Heart left ventricle (tissue), 16 donors: Measurements from ENCODE around the gene SMAGP. TPM values are rescaled to one million over a fixed set of nuclear protein-coding genes. Genes with fewer than 3 reads are reported as not detected.

Experiments used
- ATAC-seq, 4 donors: fragments of 200-7000 bp; cut with Tn5 transposase; one replicate each; pipeline ENCODE4 v1.9.1; 2020 to 2022; ENCODE audit warnings: moderate library complexity in 4 of 4, mild to moderate bottlenecking in 3 of 4, moderate number of reproducible peaks in 1 of 4
- DNase-seq, 5 donors: peaks; one replicate each; pipeline ENCODE4 v3.0.0-alpha.2; 2020
- H3K27ac ChIP-seq, 12 donors: fragments of 200-600 bp; sonication (generic) in 4 of 12; one replicate each; pipeline versions ENCODE4 v1.5.0 to v1.8.0; 2016 to 2022; ENCODE audit warnings: mild to moderate bottlenecking in 2 of 12
- H3K27me3 ChIP-seq, 9 donors: fragments of 200-600 bp; sonication (generic) in 2 of 9; one replicate each; pipeline versions ENCODE4 v1.5.1 to v1.8.0; 2016 to 2022; ENCODE audit warnings: mild to moderate bottlenecking in 3 of 9
- H3K36me3 ChIP-seq, 9 donors: fragments of 200-600 bp; sonication (generic) in 2 of 9; one replicate each; pipeline versions ENCODE4 v1.5.0 to v1.8.0; 2018 to 2022; ENCODE audit warnings: mild to moderate bottlenecking in 2 of 9
- H3K4me1 ChIP-seq, 12 donors: fragments of 200-600 bp; sonication (generic) in 4 of 12; one replicate each; pipeline versions ENCODE4 v1.5.0 to v1.8.0; 2016 to 2022; ENCODE audit warnings: mild to moderate bottlenecking in 3 of 12
- H3K4me3 ChIP-seq, 12 donors: fragments of 200-600 bp; sonication (generic) in 4 of 12; one replicate each; pipeline versions ENCODE4 v1.5.0 to v1.8.0; 2017 to 2022; ENCODE audit warnings: mild to moderate bottlenecking in 9 of 12, moderate library complexity in 4 of 12
- H3K9me3 ChIP-seq, 12 donors: fragments of 200-600 bp; sonication (generic) in 4 of 12; one replicate each; pipeline versions ENCODE4 v1.5.0 to v1.8.0; 2016 to 2022; ENCODE audit warnings: mild to moderate bottlenecking in 1 of 12
- CTCF ChIP-seq, 12 donors: fragments of 200-600 bp; sonication (generic) in 4 of 12; IDR thresholded peaks; one replicate each; pipeline versions ENCODE4 v1.5.0 to v1.8.0; 2018 to 2022; ENCODE audit warnings: antibody characterized with exemption in 12 of 12, mild to moderate bottlenecking in 5 of 12
- POLR2A ChIP-seq, 2 donors: fragments of 450-650 bp; IDR thresholded peaks; one replicate each; pipeline ENCODE4 v1.6.1; 2017; ENCODE audit warnings: antibody characterized with exemption in 2 of 2, mild to moderate bottlenecking in 2 of 2, moderate library complexity in 2 of 2
- WGBS, 4 donors: extraction: QIAGEN DNeasy Blood & Tissue Kit in 2 of 4; methylation state at CpG; one replicate each; pipeline versions ENCODE4 v1.1.5 to v1.1.7; 2013 to 2018; 5-methylcytosine and 5-hydroxymethylcytosine counted together
- intact Hi-C, 10 donors: fragments of 100-400 bp; cut with DNase I; formaldehyde crosslinking; loops; one replicate each; pipeline versions ENCODE4 v1.11.1 to v1.14.2; 2022
- polyA plus RNA-seq, 2 donors: library from polyadenylated mRNA; stranded (reverse); fragments of 200-250 nt; gene quantifications; one replicate each; pipeline ENCODE4 v1.2.3, GENCODE V29; 2013
- total RNA-seq, 9 donors: library from RNA; depleted of rRNA in 2 of 9; stranded (reverse); fragments of >200 nt in 2 of 9; fragmentation: NEBNext Ultra II Directional in 3 of 9; extraction: Animal tissue kit (Norgen Biotek cat#: 25700) in 3 of 9; gene quantifications; one replicate each; pipeline versions ENCODE4 v1.1.0 to v1.2.4, GENCODE V29; 2016 to 2023
- donor health status: ischemic (EF 13 %, LVEDD 7.1; RV severe dilation, severe dysfunction).
- donor health status: healthy with polysubstance abuse.
- donor health status: DM: no; HTN: yes; CAD: no.
- donor health status: DM: no; HTN: no; CAD: no.
- donor health status: ischemic (EF 25% LVEDD 6.9; RV normal size, moderate dysfunction).
- donor health status: ischemic (EF 25% LVEDD 5.7; RV mildly dilated, moderate dysfunction).
- donor health status: healthy.
- donor health status: DM: yes; HTN: yes; CAD: no.
- donor health status: ischemic (EF 35%, LVEDD 5.7; RV mildly dilated, moderate dysfunction).
- donor health status: nonischemic (EF 11% LVEDD 7.7; RV severe dilation, severe dysfunction).
- donor health status: DM: yes; HTN: yes; CAD: no.
- donor health status: PGD.
- donor health status: ischemic (EF 29% LVEDD 5.4; RV normal size, mild dysfunction).
- donor health status: nonischemic (EF 23%, LVEDD 6.1; RV moderate dilation, normal function).

The SMAGP gene
- total and polyA plus RNA-seq, 11 donors, result 2.0 to 8.4 (median 3.7) TPM

- Histone ChIP-seq H3K9me3 (no peaks in the 10 kb centered on the region), H3K4me3 (peak overlapping the region; percentile 72 to 96 (median 84)), H3K27ac (peak overlapping the region in 11 of 12 donors; percentile 85 to 99 (median 97)), H3K36me3 (no peaks in the 10 kb centered on the region), H3K27me3 (no peaks in the 10 kb centered on the region), H3K4me1 (peaks cover 0 to 27% (median 14%) of the 10 kb centered on the region in 12 donors)
- intact Hi-C loops, result loop anchor here in 4 of 10 donors (1.0 to 10.0 kb wide), 5 partner anchors 22 to 172 kb away; partner anchors contain the start of genes TFCP2 (in 3 of the 4), CSRNP2 (in 1 of the 4), DAZAP2 (in 1 of the 4) and LETMD1 (in 1 of the 4)
- DNase-seq (no peak), ATAC-seq (no peak)
- TF ChIP-seq POLR2A (IDR thresholded peaks at IDR 0.05), result no peak
- TF ChIP-seq CTCF (IDR thresholded peaks at IDR 0.05), result no peak
- 24 to 42% (median 30%) methylated on average over 7 of the region's 7 CpGs for WGBS, 4 donors
Observed at GRCh38 chr12:51216642-51217041, 53.6 kb downstream of the SMAGP start.

- ATAC-seq (no peak), DNase-seq (no peak)
- no peak for TF ChIP-seq POLR2A (IDR thresholded peaks at IDR 0.05)
- no peak for TF ChIP-seq CTCF (IDR thresholded peaks at IDR 0.05)
- peaks cover 0 to 6% (median 0%) of the 10 kb centered on the region in 9 donors for H3K36me3 ChIP-seq
- peaks cover 0 to 27% (median 14%) of the 10 kb centered on the region in 12 donors for H3K4me1 ChIP-seq
- 91 to 97% (median 96%) methylated on average over 5 of the region's 5 CpGs for WGBS, 4 donors
- no peak overlapping the region for H3K4me3 ChIP-seq
- H3K9me3 ChIP-seq, result no peaks in the 10 kb centered on the region
- H3K27ac ChIP-seq, result no peak overlapping the region
- intact Hi-C loops, result loop anchor here in 2 of 10 donors (5.0 to 10.0 kb wide), 2 partner anchors 43 to 170 kb away; partner anchors contain the start of genes TFCP2 (in 2 of the 2) and LETMD1 (in 1 of the 2)
- H3K27me3 ChIP-seq, result no peaks in the 10 kb centered on the region
Observed at GRCh38 chr12:51214895-51215294, 55.3 kb downstream of the SMAGP start.

GRCh38 chr12:51210690-51211395 is 59.4 kb downstream of the SMAGP start:
- Histone ChIP-seq H3K36me3 (peaks cover 0 to 25% (median 4%) of the 10 kb centered on the region in 9 donors), H3K9me3 (no peaks in the 10 kb centered on the region), H3K27ac (no peak overlapping the region), H3K4me1 (no peaks in the 10 kb centered on the region), H3K4me3 (no peak overlapping the region), H3K27me3 (no peaks in the 10 kb centered on the region)
- TF ChIP-seq CTCF (IDR thresholded peaks at IDR 0.05) (no peak), POLR2A (IDR thresholded peaks at IDR 0.05) (no peak)
- WGBS, 4 donors, result 69 to 78% (median 75%) methylated on average over 2 of the region's 2 CpGs
- intact Hi-C loops, result loop anchor here in 1 of 10 donors (10.0 kb wide), 1 partner anchor 166 kb away; the partner anchor contains the start of gene LETMD1
- DNase-seq, result no peak
- peak in 1 of 4 donors; percentile 15 for ATAC-seq

- no peaks in the 10 kb centered on the region for H3K4me1 ChIP-seq
- H3K4me3 ChIP-seq, result no peak overlapping the region
- intact Hi-C loops, result no loop called here
- TF ChIP-seq CTCF (IDR thresholded peaks at IDR 0.05) (no peak), POLR2A (IDR thresholded peaks at IDR 0.05) (no peak)
- ATAC-seq (no peak), DNase-seq (no peak)
- whole genome bisulfite sequencing, 4 donors, result 92 to 97% (median 94%) methylated on average over 2 of the region's 2 CpGs
- H3K27ac ChIP-seq, result no peak overlapping the region
- H3K27me3 ChIP-seq, result no peaks in the 10 kb centered on the region
- no peaks in the 10 kb centered on the region for H3K9me3 ChIP-seq
- H3K36me3 ChIP-seq, result peaks cover 0 to 25% (median 6%) of the 10 kb centered on the region in 9 donors
Observed at GRCh38 chr12:51209259-51209658, 61.0 kb downstream of the SMAGP start.
